GM19351 (cell line): ENCODE data around the gene MRPL21.

Experiments used
- ATAC-seq: cut with Tn5 transposase; IDR thresholded peaks from one replicate; pipeline ENCODE4 v1.9.1; 2021; ENCODE audit warnings: mild to moderate bottlenecking, moderate library complexity; ENCODE audit not compliant: unreplicated experiment

Gene MRPL21

DNA sequence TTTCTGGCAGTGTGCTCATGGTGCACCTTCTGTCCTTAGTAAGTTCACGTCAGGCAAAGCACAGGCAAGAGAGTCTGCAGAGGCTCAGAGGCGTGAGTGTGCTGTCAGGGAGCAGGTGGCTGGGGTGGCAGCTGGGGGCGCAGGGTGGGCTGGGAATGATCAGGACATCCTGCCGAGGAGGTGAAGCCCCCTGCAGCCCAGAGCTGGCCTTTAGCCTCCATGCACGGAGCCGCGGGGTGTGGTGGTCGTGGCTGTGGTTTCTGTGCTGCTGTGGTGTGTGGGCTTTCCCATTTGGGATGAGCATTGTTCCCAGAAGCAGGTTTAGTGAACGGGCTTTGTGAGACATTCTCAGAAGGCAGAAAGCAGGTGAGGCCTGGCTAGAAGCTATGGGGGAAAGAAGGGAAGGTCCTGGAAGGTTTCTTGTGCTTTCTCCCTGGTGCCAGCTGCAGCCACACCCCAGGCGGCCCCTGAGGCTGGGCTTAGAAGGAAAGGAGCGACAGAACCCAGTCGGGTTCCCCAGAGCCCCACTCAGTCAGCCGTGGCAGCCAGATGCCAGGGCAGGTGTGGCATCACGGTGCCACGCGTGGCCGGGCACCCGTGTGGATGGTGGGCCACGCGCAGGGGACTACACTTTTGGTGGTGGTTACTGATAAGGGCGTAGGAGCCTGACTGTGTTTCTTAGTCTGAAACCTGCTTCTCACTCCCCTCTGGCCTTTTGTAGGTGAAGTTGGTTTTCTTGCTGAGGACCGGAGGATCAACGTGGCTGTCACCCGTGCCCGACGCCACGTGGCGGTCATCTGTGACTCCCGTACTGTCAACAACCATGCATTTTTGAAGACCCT is 32.1 kb upstream of the MRPL21 start:
- no peak for ATAC-seq

DNA sequence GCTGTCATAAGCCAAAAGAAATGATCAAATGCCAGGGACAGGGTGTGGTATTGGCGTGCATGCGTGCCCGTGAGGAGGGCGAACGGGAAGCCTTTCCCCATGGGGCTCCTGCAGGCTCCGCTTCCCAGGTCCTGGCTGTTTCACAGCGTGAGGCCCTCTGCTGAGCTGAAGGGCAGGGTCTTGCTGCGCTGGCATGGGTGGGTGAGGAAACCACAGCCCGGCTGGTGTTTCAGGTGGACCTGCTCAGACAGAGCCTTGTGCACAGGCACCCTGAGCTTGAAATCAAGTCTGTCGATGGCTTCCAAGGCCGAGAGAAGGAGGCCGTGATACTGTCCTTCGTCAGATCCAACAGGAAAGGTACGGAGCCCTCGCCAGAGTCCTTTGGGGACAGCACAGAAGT is 31.4 kb upstream of the MRPL21 start:
- no peak for ATAC-seq

DNA sequence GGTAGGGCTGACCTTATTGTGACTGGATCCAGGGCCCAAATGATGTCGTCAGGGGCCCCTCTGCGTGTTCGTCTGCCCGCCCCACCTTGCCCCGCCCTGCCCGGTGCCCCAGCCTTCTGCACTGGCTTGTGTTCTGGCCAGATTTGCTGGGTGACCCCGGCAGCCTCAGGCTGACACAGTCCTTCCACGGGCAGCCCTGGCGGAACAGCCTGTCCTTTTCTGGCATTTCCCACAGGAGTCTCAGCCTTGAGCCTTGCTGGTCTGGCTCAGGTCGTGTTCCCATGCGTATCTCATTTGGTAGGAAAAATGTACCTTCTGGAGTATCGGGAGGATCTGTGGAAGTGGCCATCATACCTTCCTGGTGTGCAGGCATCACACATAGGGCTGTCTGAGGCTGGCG is 31.0 kb upstream of the MRPL21 start:
- ATAC-seq, result no peak

DNA sequence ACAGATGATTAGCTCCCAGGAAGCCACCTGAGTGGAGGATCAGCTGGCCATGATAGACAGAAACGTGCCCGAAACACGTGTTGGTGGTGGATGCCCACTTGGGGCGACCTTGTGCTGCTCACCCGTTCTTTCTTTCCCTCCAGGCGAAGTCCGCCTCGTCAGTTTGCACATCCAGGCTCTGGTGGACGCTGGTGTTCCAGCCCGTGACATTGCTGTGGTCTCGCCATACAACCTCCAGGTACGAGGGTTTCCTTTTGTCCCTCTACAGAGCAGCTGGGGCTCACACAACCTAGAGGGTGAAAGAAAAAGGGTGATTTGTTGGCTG is 30.7 kb upstream of the MRPL21 start:
- no peak for ATAC-seq

DNA sequence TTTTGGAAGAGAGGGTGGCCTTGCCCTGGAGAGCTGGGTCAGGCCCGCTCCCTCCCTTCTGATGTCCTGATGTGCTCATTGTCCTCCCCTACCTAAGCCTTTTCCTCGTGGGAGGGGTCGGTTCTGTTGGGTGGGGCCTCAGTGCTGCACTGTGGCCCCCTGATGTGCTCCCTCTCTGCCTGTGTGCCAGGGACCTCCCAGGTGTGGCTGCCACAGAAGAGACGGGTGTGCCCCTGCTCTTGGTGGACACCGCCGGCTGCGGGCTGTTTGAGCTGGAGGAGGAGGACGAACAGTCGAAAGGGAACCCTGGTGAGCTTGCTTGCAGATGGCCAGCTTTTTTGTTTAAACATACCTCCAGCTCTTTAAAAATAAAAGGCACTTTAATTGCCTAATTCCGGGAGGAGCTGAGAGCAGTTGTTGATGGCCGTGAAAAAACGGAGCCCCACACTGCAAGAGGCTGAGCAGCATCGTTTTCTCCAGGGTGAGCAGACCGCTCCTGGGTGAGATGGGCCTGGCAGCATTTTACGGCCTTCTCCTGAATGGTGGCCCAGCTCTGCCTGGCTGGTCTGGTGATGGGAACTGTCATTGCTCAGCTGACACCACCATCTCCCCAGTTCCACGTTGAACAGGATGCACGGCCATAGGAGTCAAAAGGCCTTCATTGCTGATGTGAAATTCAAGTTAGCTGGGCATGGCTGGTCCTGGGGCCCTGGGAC is 30.1 kb upstream of the MRPL21 start:
- ATAC-seq, result no peak

DNA sequence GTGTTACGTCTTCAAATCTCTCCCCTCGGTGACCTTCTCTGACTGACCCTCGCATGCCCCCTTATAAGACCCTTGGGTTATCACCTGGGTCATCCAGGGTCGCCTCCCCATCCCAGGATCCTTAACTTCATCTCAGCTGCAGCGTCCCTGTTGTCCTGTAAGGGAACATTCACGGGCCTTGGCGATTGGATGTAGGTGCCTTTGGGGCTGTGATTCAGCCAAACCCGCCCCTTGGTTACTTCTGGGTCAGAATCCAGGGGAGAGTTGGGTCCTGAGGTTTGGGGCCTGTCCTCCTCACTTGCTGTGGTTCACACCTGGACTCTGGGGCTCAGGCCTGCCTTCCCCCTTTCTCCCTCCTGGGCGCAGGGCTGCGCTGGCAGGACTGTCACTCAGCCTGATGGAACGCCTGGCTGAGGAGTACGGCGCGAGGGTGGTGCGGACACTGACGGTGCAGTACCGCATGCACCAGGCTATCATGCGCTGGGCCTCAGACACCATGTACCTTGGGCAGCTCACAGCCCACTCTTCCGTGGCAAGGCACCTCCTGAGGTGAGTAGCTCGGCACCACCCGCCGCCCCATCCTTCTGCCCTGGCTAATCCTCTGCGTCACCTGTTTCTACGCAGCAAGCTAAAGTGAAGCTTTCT is 29.4 kb upstream of the MRPL21 start:
- ATAC-seq, result no peak

DNA sequence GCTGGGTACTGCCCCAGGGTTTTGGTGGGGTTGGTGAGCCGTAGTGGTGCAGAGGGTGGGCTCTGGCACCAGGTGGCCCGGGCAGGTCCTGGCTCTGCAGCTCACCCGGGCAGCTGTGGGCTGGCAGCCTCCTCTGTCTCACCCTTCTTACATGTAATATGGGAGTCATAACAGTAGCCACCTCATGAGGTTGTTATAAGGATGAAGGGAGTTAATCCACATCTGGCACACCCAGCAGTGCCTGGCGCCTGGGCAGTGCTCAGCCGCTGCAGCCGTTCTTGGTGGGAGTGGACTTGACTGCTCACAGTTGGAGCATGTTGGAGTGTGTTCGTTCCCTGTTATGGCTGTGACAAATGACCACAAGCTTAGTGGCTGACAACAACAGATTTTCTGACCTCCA is 28.7 kb upstream of the MRPL21 start:
- no peak for ATAC-seq

DNA sequence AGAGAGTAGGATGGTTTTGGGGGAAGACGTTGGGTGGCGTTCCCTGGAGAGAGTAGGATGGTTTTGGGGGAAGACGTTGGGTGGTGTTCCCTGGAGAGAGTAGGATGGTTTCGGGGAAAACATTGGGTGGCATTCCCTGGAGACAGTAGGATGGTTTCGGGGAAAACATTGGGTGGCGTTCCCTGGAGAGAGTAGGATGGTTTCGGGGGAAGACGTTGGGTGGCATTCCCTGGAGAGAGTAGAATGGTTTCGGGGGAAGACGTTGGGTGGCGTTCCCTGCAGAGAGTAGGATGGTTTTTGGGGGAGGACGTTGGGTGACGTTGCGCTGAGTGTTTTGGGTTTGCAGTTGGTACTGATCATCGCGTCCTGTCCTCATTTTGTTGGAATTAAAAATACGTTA is 28.3 kb upstream of the MRPL21 start:
- no peak for ATAC-seq

DNA sequence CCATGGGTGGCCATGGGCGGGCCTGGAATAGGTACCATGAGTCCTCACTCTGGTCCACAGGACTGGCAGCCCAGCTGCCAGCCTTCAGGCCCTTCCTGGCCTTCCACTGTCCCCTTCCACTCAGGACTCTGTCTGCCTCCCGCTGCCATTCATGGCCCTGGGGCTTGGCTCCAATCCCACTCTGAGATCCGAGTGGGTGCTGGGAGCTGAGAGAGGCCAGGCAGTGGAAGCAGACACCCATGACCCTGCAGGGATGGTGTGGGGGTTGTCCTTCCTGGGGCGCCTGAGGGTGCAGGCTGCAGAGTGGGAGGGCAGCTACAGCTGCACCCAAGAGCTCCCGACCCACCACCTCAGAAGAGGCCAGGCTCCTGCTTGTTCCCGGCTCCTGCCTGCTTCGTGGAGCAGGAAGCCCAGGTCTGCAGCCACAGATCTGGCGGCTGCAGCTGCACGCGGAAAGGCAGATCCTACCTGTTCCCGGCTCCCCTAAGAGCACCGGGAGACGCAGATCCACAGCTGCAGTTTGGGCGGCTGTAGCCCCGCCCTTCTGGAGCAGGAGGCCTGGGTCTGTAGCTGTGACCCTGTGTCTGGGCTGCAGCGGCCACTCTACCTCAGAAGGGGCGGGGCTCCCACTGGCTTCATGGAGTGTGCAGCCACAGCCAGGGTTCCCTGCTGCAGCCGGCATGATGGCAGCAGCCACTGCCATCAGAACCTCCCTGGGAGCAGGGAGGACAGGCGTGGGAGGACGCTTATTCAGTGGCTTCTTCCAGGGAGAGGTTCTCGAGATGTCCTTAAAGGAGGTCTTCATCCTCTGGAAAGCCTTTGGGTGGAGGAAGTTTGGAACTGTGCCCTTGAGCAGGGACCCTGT is 27.6 kb upstream of the MRPL21 start:
- no peak for ATAC-seq

DNA sequence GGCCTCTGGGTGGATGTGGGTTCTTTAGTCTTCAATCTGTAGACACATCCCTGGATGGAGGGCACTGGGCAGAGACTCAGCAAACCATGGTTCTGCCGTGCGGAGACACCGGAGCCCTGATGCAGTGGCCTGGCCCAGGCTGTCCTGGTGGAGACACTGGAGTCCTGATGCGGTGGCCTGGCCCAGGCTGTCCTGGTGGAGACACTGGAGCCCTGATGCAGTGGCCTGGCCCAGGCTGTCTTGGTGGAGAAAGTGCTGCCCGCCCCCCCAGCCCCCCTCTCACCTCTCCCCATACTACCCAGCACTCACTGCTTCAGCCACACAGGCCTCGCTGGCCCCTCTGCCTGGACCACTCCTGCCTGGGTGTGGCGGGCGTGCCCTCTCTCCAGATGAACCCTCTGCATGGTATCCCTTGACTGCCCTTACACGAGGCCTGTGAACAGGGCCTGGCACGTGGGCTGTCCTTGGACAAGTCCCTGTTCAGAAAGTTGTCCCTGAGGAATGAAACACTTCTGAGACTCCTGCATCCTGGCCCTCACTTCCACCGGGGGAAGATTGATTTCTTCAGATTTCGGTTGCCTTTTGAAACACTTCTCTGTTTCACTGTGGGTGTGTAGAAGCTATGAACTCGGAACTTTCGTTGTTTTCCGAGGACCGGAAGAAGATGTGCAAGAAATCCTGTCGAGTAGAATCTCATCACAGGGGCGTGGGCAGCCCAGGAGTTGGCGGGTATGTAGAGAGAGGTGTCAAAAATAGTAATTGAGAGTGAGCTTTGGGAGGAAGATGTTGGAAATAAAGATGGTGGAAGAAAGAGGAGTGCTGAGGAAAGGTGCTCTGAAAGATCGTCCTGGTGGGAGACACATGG is 26.3 kb upstream of the MRPL21 start:
- no peak for ATAC-seq

DNA sequence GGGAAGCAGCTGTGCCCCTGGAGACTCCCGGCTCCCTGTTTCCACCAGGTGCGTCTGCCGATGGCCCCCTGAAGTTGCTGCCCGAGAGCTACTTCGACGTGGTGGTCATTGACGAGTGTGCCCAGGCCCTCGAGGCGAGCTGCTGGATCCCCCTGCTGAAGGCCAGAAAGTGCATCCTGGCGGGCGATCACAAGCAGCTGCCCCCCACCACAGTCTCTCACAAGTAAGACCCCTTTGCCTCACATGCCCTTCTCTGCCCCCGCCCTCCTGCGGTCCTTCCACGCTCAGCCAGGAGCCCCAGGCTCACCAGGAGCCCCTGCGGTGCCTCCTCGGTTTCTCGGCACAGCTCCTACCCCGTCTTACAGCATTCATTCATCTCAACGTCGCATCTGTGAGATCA is 25.5 kb upstream of the MRPL21 start:
- ATAC-seq, result no peak

DNA sequence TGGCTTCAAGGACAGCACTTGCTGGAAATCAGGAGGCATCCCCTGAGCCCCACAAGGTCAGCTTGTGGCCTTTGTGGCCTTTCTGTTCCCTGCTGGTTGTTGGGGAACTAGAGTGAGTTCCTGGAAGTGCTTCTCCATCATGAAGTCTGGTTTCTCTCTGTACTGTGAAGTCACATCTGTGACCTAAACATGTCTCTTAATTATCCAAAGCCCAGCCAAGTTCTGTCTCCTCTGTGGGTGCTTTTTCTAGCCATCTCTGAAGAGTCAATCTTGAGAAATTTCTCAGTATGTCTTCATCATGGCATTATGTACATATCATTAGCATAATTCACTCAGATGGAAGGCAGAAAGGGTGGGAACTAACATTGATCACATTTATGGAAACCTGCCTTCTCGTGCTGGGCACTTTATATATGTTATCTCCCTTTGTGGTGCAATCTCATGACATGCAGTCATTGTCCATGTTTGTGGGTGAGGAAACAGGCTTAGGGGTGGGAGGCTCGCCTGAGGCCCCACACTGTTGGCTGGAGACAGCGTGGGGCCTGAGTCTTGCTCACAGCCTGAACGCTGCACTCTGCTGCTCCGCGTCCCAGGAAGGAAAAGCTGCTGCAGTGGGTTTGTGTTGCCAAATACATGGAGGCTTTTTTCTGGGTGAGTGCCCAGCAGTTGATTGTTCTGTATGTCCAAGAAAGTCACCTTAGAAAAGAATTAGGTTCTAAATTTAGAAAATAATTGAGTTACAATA is 24.7 kb upstream of the MRPL21 start:
- no peak for ATAC-seq

DNA sequence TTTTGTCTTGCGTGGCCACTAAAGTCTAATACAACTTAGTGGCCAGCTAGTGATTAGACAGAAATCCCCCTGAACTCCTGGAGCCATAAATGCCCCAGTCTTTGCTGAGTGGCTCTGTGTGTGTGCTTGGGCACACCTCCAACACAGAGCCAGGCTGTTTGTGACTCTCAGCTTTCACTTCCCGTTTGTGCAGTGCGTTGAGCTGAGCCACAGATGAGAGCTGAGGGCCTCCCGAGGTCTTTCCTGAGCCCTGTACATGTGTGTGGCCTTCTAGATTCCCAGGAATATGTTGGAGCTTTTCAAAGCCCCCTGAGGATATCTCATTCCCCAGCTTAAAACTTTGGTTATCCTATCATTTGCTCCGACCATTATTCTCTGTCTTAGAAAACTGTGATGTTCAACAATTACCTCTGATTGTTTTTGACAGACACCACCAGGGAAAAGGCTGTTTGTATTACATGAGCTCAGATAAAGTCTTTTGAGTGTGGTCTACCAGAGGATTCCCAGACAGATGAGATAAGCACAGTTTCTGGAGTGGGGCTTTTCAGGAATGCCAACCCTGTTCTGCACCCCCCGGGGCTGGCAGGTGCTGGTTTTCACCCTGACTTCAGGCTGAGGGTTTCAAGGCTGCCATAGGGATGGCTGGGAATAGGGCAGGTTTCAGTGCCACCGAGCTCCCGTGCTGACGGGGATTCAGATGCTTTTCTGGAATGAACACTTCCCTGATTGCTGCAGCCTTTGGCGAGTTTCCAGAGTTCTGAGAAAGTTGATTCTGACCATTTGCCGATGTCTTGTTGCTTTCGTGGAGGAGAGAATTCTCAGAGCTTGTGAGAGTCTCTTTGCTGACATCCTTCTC is 23.9 kb upstream of the MRPL21 start:
- peak; percentile 65 for ATAC-seq

DNA sequence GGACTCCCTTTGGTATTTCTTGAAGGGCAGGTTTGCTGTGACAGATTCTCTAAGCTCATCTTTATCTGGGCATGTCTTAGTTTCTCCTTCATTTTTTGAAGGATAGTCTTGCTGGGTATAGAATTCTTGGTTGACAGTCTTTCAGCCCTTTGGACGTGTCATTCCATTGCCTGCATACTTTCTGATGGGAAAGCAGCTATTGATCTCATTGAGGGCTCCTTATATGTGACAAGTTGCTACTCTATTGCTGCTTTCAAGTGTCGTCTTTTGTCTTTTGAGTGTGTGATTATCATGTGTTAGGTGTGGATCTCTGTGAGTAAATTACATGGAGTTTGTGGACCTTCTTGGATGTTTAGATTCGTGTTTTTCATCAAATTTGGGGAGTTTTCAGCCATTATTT is 22.0 kb upstream of the MRPL21 start:
- ATAC-seq, result no peak

DNA sequence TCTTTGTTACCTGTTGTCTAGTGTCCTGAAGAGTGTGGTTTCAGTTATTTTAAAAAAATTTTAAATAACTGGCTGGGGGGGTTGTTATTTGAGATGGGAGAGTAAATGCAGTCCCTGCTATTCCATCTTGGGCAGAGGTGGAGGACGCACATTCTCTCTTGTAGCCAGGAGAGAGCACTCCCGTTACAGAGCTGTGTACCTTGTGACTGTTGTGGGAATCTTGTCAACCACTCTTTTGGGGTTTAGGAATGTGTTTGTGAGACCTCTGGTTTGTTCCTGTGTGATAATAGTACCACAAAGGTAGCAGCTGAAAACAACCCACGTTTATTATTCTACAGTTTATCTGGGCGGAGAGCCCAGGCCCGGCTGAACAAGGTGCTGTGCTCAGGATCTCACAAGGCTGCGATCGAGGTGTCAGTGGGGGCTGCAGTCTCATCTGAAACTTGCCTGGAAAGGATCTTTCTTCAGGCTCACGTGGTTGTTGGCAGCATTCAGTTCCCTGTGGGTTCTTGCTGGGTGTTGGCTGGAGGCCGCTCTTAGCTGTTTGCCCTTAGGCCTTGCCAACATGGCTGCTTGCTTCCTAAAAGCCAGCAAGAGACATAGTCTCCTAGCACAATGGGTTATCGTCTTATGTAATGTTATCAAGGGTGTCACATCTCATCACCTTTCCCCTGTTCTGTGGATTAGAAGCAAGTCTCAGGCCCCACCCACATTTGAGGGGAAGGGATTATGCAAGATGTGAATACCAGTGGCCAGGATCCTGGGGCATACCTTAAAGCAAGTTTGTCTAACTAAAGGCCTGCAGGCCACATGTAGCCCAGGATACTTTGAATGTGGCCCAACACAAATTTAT is 20.7 kb upstream of the MRPL21 start:
- ATAC-seq, result no peak

DNA sequence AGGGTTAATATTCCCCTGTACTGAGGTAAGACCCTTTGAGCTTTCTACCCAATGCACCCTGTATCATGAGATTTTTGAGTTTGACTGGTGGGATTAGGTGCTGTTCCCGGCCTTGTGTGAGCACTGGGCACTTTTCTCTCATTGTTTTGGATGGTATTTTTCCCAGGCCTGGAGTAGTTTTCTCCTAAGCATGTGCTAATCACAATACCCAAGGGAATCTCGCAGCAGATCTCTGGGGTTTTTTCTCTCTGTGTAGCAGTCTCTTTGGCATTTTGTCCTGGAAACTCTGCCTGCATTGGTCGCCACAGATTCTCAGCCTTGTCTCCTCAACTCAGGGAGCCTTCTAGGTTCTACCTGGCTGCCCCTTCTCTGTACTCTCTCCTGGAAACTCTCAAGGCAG is 20.0 kb upstream of the MRPL21 start:
- ATAC-seq, result no peak

DNA sequence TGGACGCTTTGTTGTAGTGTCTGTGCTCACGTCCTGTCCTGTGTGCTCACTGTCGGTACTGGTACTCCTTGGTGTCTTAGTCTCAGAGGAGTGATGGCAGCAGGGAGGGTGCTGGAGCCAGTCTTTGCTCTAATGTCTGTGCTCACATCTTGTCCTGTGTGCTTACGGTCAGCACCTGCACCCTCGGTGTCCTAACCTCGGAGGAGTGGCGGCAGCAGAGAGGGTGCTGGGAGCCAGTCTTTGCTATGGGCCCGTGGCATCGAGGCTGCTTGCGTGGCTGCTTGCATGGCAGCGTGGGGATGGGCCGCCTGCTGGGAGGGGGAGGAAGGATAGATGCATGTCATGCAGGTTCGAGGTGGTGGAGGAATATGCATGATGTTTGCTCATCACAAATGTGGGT is 12.8 kb upstream of the MRPL21 start:
- ATAC-seq, result no peak

DNA sequence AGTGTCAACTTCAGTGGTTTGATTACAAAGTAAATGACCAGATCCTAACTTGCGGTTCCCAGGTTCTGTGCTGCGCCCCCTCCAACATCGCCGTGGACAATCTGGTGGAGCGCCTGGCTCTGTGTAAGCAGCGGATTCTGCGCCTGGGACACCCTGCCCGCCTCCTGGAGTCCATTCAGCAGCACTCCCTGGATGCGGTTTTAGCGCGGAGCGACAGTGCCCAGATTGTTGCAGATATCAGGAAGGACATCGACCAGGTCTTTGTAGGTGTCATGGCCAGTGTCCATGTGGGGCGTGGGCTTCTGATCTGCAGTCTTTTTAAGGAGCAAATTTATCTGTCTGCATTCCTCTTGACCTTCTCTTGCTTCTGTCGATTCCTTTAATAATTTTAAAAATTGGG is 11.1 kb upstream of the MRPL21 start:
- ATAC-seq, result no peak
